Chondrocyte (in vitro differentiated cells): Measurements from ENCODE around the gene LFNG. TPM values are rescaled to one million over a fixed set of nuclear protein-coding genes. Genes with fewer than 3 reads are reported as not detected.

Experiments used
- DNase-seq: peaks from one replicate; pipeline ENCODE4 v3.0.0; 2021; ENCODE audit warnings: mixed read lengths, low spot score
- H3K27ac Mint-ChIP-seq: one replicate; pipeline ENCODE4 v1.8.0; 2021; ENCODE audit warnings: mild to moderate bottlenecking, moderate library complexity, mixed read lengths; ENCODE audit not compliant: unreplicated experiment
- H3K27me3 Mint-ChIP-seq: 2 replicates; pipeline ENCODE4 v1.8.0; 2021; ENCODE audit warnings: low read depth, mixed read lengths
- H3K36me3 Mint-ChIP-seq: 2 replicates; pipeline ENCODE4 v1.8.0; 2021; ENCODE audit warnings: low read depth, mixed read lengths
- H3K4me1 Mint-ChIP-seq: 2 replicates; pipeline ENCODE4 v1.8.0; 2021; ENCODE audit warnings: low read depth, mild to moderate bottlenecking, mixed read lengths
- H3K4me3 Mint-ChIP-seq: one replicate; pipeline ENCODE4 v1.8.0; 2021; ENCODE audit warnings: mild to moderate bottlenecking, moderate library complexity, mixed read lengths; ENCODE audit not compliant: unreplicated experiment
- H3K9me3 Mint-ChIP-seq: 2 replicates; pipeline ENCODE4 v1.8.0; 2021; ENCODE audit warnings: low read depth, mixed read lengths
- total RNA-seq: library from RNA; stranded (reverse); gene quantifications from 3 replicates; pipeline ENCODE4 v1.2.1, GENCODE V29; 2021
- TF ChIP-seq, protein P1 (sequence below): fragments of 200-600 bp; sonication (generic); IDR thresholded peaks from 2 replicates; pipeline ENCODE4 v1.5.0; 2021; ENCODE audit warnings: antibody characterized with exemption, mild to moderate bottlenecking, moderate library complexity

The LFNG gene
- total RNA-seq, 1 donor from 2014 or later, result 39.9 TPM

- H3K27ac Mint-ChIP-seq, result no peak overlapping the region
- TF ChIP-seq, protein P1, sequence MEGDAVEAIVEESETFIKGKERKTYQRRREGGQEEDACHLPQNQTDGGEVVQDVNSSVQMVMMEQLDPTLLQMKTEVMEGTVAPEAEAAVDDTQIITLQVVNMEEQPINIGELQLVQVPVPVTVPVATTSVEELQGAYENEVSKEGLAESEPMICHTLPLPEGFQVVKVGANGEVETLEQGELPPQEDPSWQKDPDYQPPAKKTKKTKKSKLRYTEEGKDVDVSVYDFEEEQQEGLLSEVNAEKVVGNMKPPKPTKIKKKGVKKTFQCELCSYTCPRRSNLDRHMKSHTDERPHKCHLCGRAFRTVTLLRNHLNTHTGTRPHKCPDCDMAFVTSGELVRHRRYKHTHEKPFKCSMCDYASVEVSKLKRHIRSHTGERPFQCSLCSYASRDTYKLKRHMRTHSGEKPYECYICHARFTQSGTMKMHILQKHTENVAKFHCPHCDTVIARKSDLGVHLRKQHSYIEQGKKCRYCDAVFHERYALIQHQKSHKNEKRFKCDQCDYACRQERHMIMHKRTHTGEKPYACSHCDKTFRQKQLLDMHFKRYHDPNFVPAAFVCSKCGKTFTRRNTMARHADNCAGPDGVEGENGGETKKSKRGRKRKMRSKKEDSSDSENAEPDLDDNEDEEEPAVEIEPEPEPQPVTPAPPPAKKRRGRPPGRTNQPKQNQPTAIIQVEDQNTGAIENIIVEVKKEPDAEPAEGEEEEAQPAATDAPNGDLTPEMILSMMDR, result no peak
- H3K4me3 Mint-ChIP-seq, result no peak overlapping the region
- peaks cover 15% of the 10 kb centered on the region for H3K4me1 Mint-ChIP-seq
- H3K9me3 Mint-ChIP-seq, result peaks cover under 1% of the 10 kb centered on the region
- no peaks in the 10 kb centered on the region for H3K27me3 Mint-ChIP-seq
- no peak for DNase-seq
- no peaks in the 10 kb centered on the region for H3K36me3 Mint-ChIP-seq
Observed at GRCh38 chr7:2497065-2497464, 22.5 kb upstream of the LFNG start.

DNA sequence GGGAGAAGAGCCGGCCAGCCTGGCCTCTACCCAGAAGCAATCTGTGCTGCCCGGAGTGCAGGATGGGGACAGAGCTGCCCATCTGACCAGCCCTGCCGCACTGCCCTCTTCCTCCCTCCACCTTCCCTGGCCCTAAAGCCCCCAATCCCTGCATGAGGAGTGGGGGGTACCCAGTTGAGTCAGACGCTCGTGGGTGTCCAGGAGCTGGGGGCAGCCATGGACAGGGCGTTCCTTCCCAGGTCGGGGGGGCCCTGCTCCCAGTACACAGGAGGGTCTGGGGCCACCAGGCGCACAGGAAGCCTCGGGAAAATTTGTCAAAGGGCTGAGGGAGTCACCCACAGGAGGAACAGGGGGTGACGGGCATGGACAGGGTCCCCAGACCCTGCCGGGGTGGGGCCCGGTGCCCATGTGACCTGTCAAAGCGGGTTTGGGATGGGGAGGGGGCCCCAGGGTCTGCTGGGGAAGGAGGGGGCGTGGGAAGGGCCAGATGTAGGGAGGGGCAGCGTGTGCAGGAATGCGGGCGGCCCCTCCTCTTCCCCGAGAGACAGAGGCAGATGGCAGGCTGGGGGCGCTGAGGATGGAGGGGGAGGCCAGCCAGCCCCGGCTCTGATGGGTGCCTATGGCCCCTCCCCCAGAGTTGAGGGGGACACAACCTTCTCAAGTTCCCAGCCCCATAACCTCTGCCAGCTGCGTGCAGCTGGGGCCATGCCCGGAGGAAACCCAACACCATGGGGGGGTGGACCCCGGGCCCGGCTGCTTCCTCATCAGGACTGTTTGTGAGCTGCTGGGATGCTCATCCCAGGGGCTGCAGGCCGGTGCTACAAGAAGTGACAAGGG is 21.9 kb upstream of the LFNG start:
- no peak for DNase-seq
- Mint-ChIP-seq H3K36me3 (no peaks in the 10 kb centered on the region), H3K27me3 (no peaks in the 10 kb centered on the region), H3K27ac (no peak overlapping the region), H3K4me3 (no peak overlapping the region), H3K4me1 (peaks cover 14% of the 10 kb centered on the region), H3K9me3 (no peaks in the 10 kb centered on the region)
- TF ChIP-seq, protein P1, result no peak

- Mint-ChIP-seq H3K36me3 (no peaks in the 10 kb centered on the region), H3K27ac (no peak overlapping the region), H3K9me3 (no peaks in the 10 kb centered on the region), H3K4me1 (peaks cover 10% of the 10 kb centered on the region), H3K4me3 (no peak overlapping the region), H3K27me3 (no peaks in the 10 kb centered on the region)
- no peak for DNase-seq
- TF ChIP-seq, protein P1, result no peak
Observed at GRCh38 chr7:2498708-2499107, 20.9 kb upstream of the LFNG start.

DNA sequence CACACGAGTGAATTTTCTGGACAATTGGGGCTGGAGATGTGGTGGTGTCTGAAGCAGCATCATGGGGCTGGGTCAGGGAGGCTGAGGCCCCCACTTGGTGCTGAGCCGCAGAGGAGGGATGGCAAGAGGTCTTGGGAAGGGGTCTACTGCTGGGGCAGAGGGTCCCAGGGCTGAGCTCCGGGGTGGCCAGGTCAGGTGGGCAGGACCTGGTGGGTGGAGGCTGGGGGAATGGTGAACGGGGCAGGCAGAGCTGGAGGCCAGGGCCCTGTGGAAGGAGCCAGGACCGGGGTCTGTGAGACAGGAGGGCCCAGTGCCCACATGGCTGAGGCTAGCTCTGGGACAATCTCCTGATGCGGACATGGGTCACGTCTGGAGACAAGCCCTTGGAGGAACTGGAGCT is 20.4 kb upstream of the LFNG start:
- Mint-ChIP-seq H3K4me1 (peaks cover 10% of the 10 kb centered on the region), H3K9me3 (no peaks in the 10 kb centered on the region), H3K4me3 (no peak overlapping the region), H3K27ac (no peak overlapping the region), H3K36me3 (no peaks in the 10 kb centered on the region), H3K27me3 (no peaks in the 10 kb centered on the region)
- TF ChIP-seq, protein P1, result no peak
- DNase-seq, result no peak

DNA sequence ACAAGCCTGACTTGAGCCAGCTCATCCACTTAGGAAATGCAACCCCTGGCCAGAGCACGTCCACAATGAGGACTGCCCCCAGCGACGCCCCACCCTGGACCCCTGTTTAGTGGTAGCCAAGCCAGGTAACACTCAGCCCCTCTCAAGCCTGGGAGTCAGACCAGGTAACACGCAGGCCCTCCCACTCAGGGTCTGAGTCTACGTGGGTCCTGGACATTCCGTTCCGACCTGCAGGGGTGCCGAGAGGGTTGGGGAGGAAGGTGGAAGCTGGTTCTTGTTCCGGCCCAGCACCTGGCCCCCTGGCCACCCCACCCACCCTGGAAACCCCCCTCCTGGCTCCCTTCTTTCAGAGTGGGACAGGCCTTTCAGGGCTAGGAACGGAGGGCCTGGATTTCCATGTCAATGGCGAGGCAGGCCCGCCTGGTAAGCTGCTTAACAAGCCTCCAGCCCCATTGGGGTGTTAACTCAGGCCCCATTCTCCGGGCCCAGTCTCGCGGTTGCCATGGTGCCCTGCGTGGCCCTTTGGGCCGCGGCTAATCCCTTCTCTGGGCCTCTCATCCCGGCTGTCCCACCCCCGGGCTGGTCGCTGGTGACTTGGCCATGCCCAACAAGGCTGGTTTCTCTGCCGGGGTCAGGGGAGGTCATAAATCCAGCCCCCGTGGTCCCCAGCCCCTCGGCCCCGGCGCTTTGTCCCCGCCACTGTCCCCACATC is 19.7 kb upstream of the LFNG start:
- peaks cover 10% of the 10 kb centered on the region for H3K4me1 Mint-ChIP-seq
- H3K27ac Mint-ChIP-seq, result no peak overlapping the region
- no peak overlapping the region for H3K4me3 Mint-ChIP-seq
- H3K9me3 Mint-ChIP-seq, result no peaks in the 10 kb centered on the region
- no peak for DNase-seq
- no peaks in the 10 kb centered on the region for H3K36me3 Mint-ChIP-seq
- no peaks in the 10 kb centered on the region for H3K27me3 Mint-ChIP-seq
- TF ChIP-seq, protein P1, result no peak
